Hematopoietic multipotent progenitor cell treated with erythropoietin and hydrocortisone succinate and interleukin-3 and kit ligand, for 8 days (in vitro differentiated cells): ENCODE data around the gene CHST6.
"Not testable (repeated sequence)": the region's sequence is repeated elsewhere in the genome, so short reads cannot be mapped to it uniquely, and the experiment has no call there.

Experiments used
- DNase-seq: peaks from one replicate; pipeline ENCODE4 v3.0.0-alpha.2; 2015

The CHST6 gene

DNA sequence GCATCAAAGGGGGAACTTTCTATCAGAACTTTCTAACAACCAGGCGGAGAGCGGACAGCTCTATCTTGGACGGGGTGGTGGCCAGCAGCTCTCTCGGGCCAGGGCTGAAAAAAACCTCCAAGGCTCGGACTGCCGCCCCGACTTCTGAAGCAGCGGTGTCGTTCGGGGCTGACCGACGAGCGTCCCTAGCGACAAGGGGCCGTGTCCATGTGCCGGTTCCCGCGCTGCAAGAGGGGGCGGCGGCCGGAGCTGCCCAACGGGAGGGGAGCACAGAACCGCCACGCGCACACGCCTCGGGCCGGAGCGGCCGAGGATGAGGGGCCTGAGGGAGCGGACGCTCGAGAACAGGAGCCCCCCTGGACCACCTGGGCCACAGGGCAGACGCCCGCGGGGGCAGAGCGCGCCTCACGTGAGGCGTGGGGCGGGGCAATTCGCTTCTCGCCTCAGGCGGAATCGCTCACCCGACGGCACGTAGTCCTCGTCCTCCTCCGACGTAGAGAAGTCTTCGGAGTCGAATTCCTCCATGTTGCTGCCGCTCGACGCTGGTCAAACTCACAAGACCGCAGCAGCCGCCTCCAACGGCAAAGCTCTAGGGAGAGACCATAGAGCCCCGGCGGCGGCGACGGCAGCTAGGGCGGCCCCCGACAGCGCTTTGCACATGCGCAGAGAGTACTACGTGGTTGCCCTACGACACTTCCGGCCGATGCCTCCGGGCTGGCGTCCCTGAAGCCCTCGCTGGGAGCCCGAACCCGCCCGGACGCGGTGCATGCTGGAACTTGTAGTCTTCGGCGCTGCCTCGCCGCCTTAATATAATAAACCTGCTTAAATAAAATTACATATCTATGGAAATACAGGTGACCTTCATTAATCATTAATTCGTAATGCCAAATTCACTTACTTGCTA is 62.2 kb downstream of the CHST6 start, which contains the start of gene CFDP1:
TSS of gene CFDP1 (minus strand) at position 676 of the 904 bp plus-strand sequence. CDS start at position 525, 151 bp downstream.
- DNase-seq: peak; percentile 96

DNA sequence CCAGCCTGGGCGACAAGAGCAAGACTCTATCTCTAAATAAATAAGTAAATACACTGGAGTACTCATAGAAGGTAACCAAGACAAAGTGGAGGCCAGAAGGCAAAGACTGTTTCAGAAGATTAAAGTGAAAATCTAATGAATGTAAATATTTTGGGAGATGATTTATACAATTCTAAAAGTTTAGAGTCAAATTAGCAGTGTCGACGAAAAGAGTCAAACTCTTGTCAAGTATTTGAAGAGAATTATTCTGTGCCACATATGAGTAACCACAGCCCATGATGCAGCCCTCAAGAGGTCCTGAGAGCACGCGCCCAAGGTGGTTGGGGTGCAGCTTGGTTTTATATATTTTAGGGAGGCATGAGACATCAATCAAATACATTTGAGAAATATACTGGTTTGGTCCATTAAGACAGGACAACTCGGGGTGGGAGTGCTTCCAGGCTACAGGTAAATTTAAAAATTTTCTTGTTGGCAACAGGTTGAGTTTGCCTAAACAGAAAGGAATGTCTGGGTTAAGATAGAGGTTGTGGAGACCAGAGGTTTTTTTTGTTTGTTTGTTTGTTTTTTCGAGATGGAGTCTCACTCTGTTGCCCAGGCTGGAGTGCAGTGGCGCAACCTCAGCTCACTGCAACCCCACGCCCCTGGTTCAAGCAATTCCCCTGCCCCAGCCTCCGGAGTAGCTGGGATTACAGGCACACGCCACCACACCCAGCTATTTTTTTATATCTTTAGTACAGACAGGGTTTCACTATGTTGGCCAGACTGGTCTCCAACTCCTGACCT is 65.4 kb downstream of the CHST6 start:
- no peak for DNase-seq

DNA sequence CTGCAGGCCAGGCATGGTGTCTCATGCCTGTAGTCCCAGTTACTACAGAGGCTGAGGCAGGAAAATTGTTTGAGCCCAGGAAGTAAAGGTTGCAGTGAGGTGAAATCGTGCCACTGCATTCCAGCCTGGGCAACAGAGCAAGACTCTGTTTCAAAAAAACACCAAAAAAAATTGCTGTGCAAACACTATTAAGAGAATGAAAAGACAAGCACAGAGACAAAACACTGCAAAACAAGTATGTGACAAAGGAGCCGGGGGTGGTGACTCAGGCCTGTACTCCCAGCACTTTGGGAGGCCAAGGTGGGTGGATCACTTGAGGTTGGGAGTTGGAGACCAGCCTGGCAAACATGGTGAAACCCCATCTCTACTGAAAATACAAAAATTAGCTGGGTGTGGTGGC is 68.7 kb downstream of the CHST6 start:
- DNase-seq: peak; percentile 13

DNA sequence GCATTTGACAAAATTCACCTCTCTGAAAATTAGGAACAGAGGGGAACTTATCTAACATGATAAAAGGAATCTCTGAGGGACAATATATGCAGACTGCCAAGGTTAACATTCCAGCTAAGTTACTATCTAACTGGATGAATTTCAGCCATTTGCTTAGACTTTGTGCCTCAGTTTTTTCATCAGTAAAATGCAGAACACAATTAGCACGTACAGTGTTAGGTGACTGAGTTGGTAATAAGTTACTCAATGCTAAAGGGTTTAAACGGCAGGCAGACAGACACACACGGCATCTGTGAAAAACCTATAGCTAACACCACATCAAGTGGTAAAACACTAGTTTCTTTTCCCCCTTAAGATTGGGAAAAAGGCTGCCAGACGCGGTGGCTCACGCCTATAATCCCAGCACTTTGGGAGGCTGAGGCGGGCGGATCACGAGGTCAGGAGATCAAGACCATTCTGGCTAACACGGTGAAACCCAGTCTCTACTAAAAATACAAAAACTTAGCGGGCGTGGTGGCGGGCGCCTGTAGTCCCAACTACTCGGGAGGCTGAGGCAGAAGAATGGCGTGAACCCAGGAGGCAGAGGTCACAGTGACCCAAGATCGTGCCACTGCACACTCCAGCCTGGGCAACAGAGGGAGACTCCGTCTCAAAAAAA is 71.0 kb downstream of the CHST6 start:
- DNase-seq: not testable (repeated sequence)

DNA sequence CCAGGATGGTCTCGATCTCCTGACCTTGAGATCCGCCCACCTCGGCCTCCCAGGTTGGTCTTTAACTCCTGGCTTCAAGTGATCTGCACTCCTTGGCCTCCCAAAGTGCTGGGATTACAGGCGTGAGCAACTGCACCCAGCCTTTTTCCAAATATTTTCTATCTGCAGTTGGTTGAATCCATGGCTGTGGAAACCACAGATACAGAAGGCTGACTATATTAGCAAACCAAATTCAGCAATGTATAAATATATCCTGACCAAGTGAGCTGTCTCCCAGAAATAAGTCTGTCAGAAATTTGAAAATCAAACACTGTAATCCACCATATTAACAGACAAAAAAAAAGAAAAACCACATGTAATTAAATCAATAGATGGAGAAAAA is 71.5 kb downstream of the CHST6 start:
- DNase-seq: no peak
